Activated naive CD4-positive, alpha-beta T cell treated with anti-CD3 and anti-CD28 coated beads, Interleukin-2, amount 10 ng/mL, durations not matched to agents 7 days and 5 days (primary cell): ENCODE data around the gene HBS1L.
A peak's percentile ranks its signal among the peaks of the same experiment; 100 is the strongest.

ENCODE experiments used
- CTCF ChIA-PET: fragments of 350-600 bp; sonication (Branson Sonifier 250); formaldehyde crosslinking; loops from one replicate; lab custom pipeline; 2021; ENCODE audit warnings: antibody characterized with exemption; lab: Charles Lee
- DNase-seq: peaks from one replicate; pipeline ENCODE4 v3.0.0-alpha.2; 2020
- H3K27ac Mint-ChIP-seq: one replicate; pipeline ENCODE4 v1.8.0; 2021; ENCODE audit warnings: mild to moderate bottlenecking, moderate library complexity, mixed read lengths
- H3K27me3 Mint-ChIP-seq: one replicate; pipeline ENCODE4 v1.8.0; 2021; ENCODE audit warnings: mild to moderate bottlenecking, mixed read lengths
- H3K36me3 Mint-ChIP-seq: one replicate; pipeline ENCODE4 v1.8.0; 2021; ENCODE audit warnings: mixed read lengths
- H3K4me1 Mint-ChIP-seq: one replicate; pipeline ENCODE4 v1.8.0; 2021; ENCODE audit warnings: mixed read lengths
- H3K4me3 Mint-ChIP-seq: one replicate; pipeline ENCODE4 v1.8.0; 2021; ENCODE audit warnings: mild to moderate bottlenecking, moderate library complexity, mixed read lengths
- H3K9me3 Mint-ChIP-seq: one replicate; pipeline ENCODE4 v1.8.0; 2021; ENCODE audit warnings: mixed read lengths

The HBS1L gene

GRCh38 chr6:135088281-135088680 is 33.7 kb upstream of the HBS1L start:
- Mint-ChIP-seq H3K4me3 (peak overlapping the region; percentile 53), H3K9me3 (no peaks in the 10 kb centered on the region), H3K4me1 (peaks cover 71% of the 10 kb centered on the region), H3K36me3 (peaks cover 4% of the 10 kb centered on the region), H3K27me3 (no peaks in the 10 kb centered on the region), H3K27ac (peak overlapping the region; percentile 94)
- CTCF ChIA-PET, result interaction anchor here (0.6 to 3.6 kb wide), 17 partner anchors 12 to 351 kb away, joined by 3 to 24 read pairs (median 5); partner anchors contain the start of genes HBS1L and MYB
- DNase-seq, result no peak

GRCh38 chr6:135087803-135088202 is 33.2 kb upstream of the HBS1L start:
- CTCF ChIA-PET, result interaction anchor here (0.8 to 3.6 kb wide), 17 partner anchors 13 to 351 kb away, joined by 3 to 24 read pairs (median 5); partner anchors contain the start of genes HBS1L and MYB
- peaks cover 3% of the 10 kb centered on the region for H3K9me3 Mint-ChIP-seq
- peak; percentile 63 for DNase-seq
- peaks cover 6% of the 10 kb centered on the region for H3K36me3 Mint-ChIP-seq
- H3K27ac Mint-ChIP-seq, result peak overlapping the region; percentile 94
- H3K4me1 Mint-ChIP-seq, result peaks cover 69% of the 10 kb centered on the region
- no peaks in the 10 kb centered on the region for H3K27me3 Mint-ChIP-seq
- H3K4me3 Mint-ChIP-seq, result peak overlapping the region; percentile 53

GRCh38 chr6:135087403-135087802 is 32.8 kb upstream of the HBS1L start:
- peak; percentile 51 for DNase-seq
- peaks cover 67% of the 10 kb centered on the region for H3K4me1 Mint-ChIP-seq

GRCh38 chr6:135086414-135086764 is 31.8 kb upstream of the HBS1L start:
- Mint-ChIP-seq H3K27me3 (no peaks in the 10 kb centered on the region), H3K4me3 (peak overlapping the region; percentile 53), H3K9me3 (peaks cover 10% of the 10 kb centered on the region), H3K27ac (peak overlapping the region; percentile 94), H3K36me3 (peaks cover 13% of the 10 kb centered on the region), H3K4me1 (peaks cover 62% of the 10 kb centered on the region)
- CTCF ChIA-PET, result interaction anchor here (0.8 to 3.6 kb wide), 9 partner anchors 21 to 98 kb away, joined by 3 to 24 read pairs (median 3); no protein-coding TSS in a partner anchor
- no peak for DNase-seq

More at GRCh38 chr6:135087403-135087802, 32.8 kb upstream of the HBS1L start:
- peak overlapping the region; percentile 53 for H3K4me3 Mint-ChIP-seq
- CTCF ChIA-PET, result interaction anchor here (0.9 to 3.6 kb wide), 16 partner anchors 13 to 352 kb away, joined by 3 to 24 read pairs (median 6); partner anchors contain the start of genes HBS1L and MYB
- H3K9me3 Mint-ChIP-seq, result peaks cover 4% of the 10 kb centered on the region
- peak overlapping the region; percentile 94 for H3K27ac Mint-ChIP-seq
- peaks cover 7% of the 10 kb centered on the region for H3K36me3 Mint-ChIP-seq
- H3K27me3 Mint-ChIP-seq, result no peaks in the 10 kb centered on the region

GRCh38 chr6:135085700-135086413 is 31.2 kb upstream of the HBS1L start:
- Mint-ChIP-seq H3K27ac (peak overlapping the region; percentile 94), H3K27me3 (no peaks in the 10 kb centered on the region), H3K4me1 (peaks cover 58% of the 10 kb centered on the region), H3K4me3 (peak overlapping the region; percentile 53), H3K36me3 (peaks cover 13% of the 10 kb centered on the region), H3K9me3 (peaks cover 10% of the 10 kb centered on the region)
- DNase-seq, result no peak
- CTCF ChIA-PET, result interaction anchor here (0.8 to 3.6 kb wide), 7 partner anchors 20 to 98 kb away, joined by 3 to 24 read pairs (median 3); no protein-coding TSS in a partner anchor

- Mint-ChIP-seq H3K27me3 (no peaks in the 10 kb centered on the region), H3K36me3 (peaks cover 13% of the 10 kb centered on the region), H3K4me3 (no peak overlapping the region), H3K27ac (no peak overlapping the region), H3K9me3 (peaks cover 10% of the 10 kb centered on the region), H3K4me1 (peaks cover 49% of the 10 kb centered on the region)
- CTCF ChIA-PET, result no interaction called here
- no peak for DNase-seq
These were observed 30.3 kb upstream of the HBS1L start for GRCh38 chr6:135084916-135085269.

- no peak for DNase-seq
- Mint-ChIP-seq H3K4me3 (no peak overlapping the region), H3K36me3 (peaks cover 13% of the 10 kb centered on the region), H3K4me1 (peaks cover 43% of the 10 kb centered on the region), H3K27ac (no peak overlapping the region), H3K9me3 (peaks cover 11% of the 10 kb centered on the region), H3K27me3 (no peaks in the 10 kb centered on the region)
- CTCF ChIA-PET, result interaction anchor here (0.8 to 1.0 kb wide), 3 partner anchors 8 to 147 kb away, joined by 3 read pairs; no protein-coding TSS in a partner anchor
These were observed 29.6 kb upstream of the HBS1L start for GRCh38 chr6:135084001-135084915.

GRCh38 chr6:135081966-135082365 is 27.3 kb upstream of the HBS1L start:
- CTCF ChIA-PET, result no interaction called here
- Mint-ChIP-seq H3K27me3 (no peaks in the 10 kb centered on the region), H3K36me3 (peaks cover 13% of the 10 kb centered on the region), H3K4me1 (peaks cover 20% of the 10 kb centered on the region), H3K4me3 (no peak overlapping the region), H3K27ac (no peak overlapping the region), H3K9me3 (peaks cover 12% of the 10 kb centered on the region)
- DNase-seq, result no peak

GRCh38 chr6:135075018-135075417 is 20.4 kb upstream of the HBS1L start:
- H3K4me1 Mint-ChIP-seq, result peaks cover 9% of the 10 kb centered on the region
- H3K9me3 Mint-ChIP-seq, result peaks cover 2% of the 10 kb centered on the region
- no peaks in the 10 kb centered on the region for H3K36me3 Mint-ChIP-seq
- H3K27me3 Mint-ChIP-seq, result no peaks in the 10 kb centered on the region
- CTCF ChIA-PET, result interaction anchor here (1.1 to 1.2 kb wide), 2 partner anchors 12 to 67 kb away, joined by 3 read pairs; no protein-coding TSS in a partner anchor
- no peak for DNase-seq
- H3K4me3 Mint-ChIP-seq, result no peak overlapping the region
- H3K27ac Mint-ChIP-seq, result no peak overlapping the region

- no peaks in the 10 kb centered on the region for H3K9me3 Mint-ChIP-seq
- no peak for DNase-seq
- H3K4me1 Mint-ChIP-seq, result peaks cover 9% of the 10 kb centered on the region
- no peaks in the 10 kb centered on the region for H3K27me3 Mint-ChIP-seq
- no peaks in the 10 kb centered on the region for H3K36me3 Mint-ChIP-seq
- CTCF ChIA-PET, result interaction anchor here (1.5 kb wide), 1 partner anchor 71 kb away, joined by 4 read pairs; no protein-coding TSS in a partner anchor
- H3K27ac Mint-ChIP-seq, result no peak overlapping the region
- no peak overlapping the region for H3K4me3 Mint-ChIP-seq
These were observed 19.3 kb upstream of the HBS1L start for GRCh38 chr6:135073756-135074393.

- CTCF ChIA-PET, result interaction anchor here (1.5 kb wide), 1 partner anchor 72 kb away, joined by 4 read pairs; no protein-coding TSS in a partner anchor
These were observed 18.6 kb upstream of the HBS1L start for GRCh38 chr6:135073217-135073616.

GRCh38 chr6:135072753-135073152 is 18.1 kb upstream of the HBS1L start:
- Mint-ChIP-seq H3K4me1 (peaks cover 9% of the 10 kb centered on the region), H3K4me3 (no peak overlapping the region), H3K27me3 (no peaks in the 10 kb centered on the region), H3K36me3 (no peaks in the 10 kb centered on the region), H3K27ac (no peak overlapping the region), H3K9me3 (no peaks in the 10 kb centered on the region)
- no peak for DNase-seq
- CTCF ChIA-PET, result no interaction called here

More at GRCh38 chr6:135073217-135073616, 18.6 kb upstream of the HBS1L start:
- Mint-ChIP-seq H3K27me3 (no peaks in the 10 kb centered on the region), H3K4me3 (no peak overlapping the region), H3K36me3 (no peaks in the 10 kb centered on the region), H3K9me3 (no peaks in the 10 kb centered on the region), H3K27ac (no peak overlapping the region), H3K4me1 (peaks cover 9% of the 10 kb centered on the region)
- DNase-seq, result no peak

- CTCF ChIA-PET, result interaction anchor here (1.5 kb wide), 1 partner anchor 16 kb away, joined by 4 read pairs; the partner anchor contains the start of gene HBS1L
- Mint-ChIP-seq H3K4me1 (peaks cover 9% of the 10 kb centered on the region), H3K9me3 (no peaks in the 10 kb centered on the region), H3K36me3 (no peaks in the 10 kb centered on the region), H3K27ac (no peak overlapping the region), H3K27me3 (no peaks in the 10 kb centered on the region), H3K4me3 (no peak overlapping the region)
- DNase-seq, result no peak
These were observed 16.9 kb upstream of the HBS1L start for GRCh38 chr6:135071541-135071940.
